Mucosa of descending colon (tissue), 3 donors: ENCODE data around the gene BCDIN3D. TPM values are rescaled to one million over a fixed set of nuclear protein-coding genes. Genes with fewer than 3 reads are reported as not detected.

ENCODE experiments used
- ATAC-seq: fragments of 200-7000 bp; cut with Tn5 transposase; one replicate; pipeline ENCODE4 v1.9.1; 2020; ENCODE audit warnings: mild to moderate bottlenecking, moderate library complexity
- DNase-seq, 3 donors: peaks; one replicate each; pipeline ENCODE4 v3.0.0-alpha.2; 2020
- H3K36me3 ChIP-seq: fragments of 200-600 bp; one replicate; pipeline ENCODE4 v1.8.0; 2021; ENCODE audit warnings: low read depth, mild to moderate bottlenecking
- H3K4me1 ChIP-seq: fragments of 200-600 bp; one replicate; pipeline ENCODE4 v1.8.0; 2021; ENCODE audit warnings: low read depth, mild to moderate bottlenecking
- H3K4me3 ChIP-seq: fragments of 200-600 bp; one replicate; pipeline ENCODE4 v1.8.0; 2021; ENCODE audit warnings: mild to moderate bottlenecking
- H3K9me3 ChIP-seq: fragments of 200-600 bp; one replicate; pipeline ENCODE4 v1.8.0; 2021; ENCODE audit warnings: mild to moderate bottlenecking
- CTCF ChIP-seq: fragments of 200-600 bp; IDR thresholded peaks from one replicate; pipeline ENCODE4 v1.8.0; 2022; ENCODE audit warnings: antibody characterized with exemption, mild to moderate bottlenecking
- intact Hi-C, 2 donors: fragments of 100-400 bp; cut with DNase I in 1 of 2; cut with micrococcal nuclease in 1 of 2; formaldehyde crosslinking; loops; one replicate each; pipeline versions ENCODE4 v1.11.0 to v1.11.1; 2022; cut with DNase I, micrococcal nuclease
- total RNA-seq, 3 donors: library from RNA; stranded (reverse); fragmentation: NEBNext Ultra II Directional in 2 of 3; extraction: Animal tissue kit (Norgen Biotek cat#: 25700) in 2 of 3; gene quantifications; one replicate each; pipeline versions ENCODE4 v1.2.1 to v1.2.4, GENCODE V29; 2021 to 2023
- donor health status: DM: no; HTN: no; CAD: no; lungs with moderate emphysema.
- donor health status: DM: no; HTN: no; CAD: no.
- donor health status: DM: no; HTN: yes; CAD: no.

Gene BCDIN3D
- total RNA-seq, 3 donors from 2014 or later: 3.0 to 5.0 (median 3.7) TPM

DNA sequence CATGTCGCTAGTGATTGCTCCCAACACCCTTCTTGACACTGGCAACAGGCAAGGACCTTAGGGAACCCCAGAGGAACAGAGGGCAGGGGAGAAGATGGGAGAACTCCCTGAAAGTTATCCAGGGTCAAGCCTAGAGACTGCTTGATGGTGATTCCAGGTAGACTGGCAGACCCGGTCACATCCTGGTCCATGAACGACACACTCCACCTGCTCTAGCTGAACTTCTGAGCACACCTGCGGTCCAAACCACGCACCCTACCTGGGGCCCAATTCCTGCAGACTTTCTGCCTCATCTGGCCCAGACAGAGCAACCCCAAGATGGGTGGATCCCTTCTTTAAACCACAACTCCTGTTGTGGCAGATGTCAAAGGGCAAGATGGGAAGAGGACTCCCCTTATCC lies 48.9 kb downstream of the BCDIN3D start:
- ATAC-seq (no peak), DNase-seq (no peak)
- no peak for TF ChIP-seq CTCF
- intact Hi-C loops: no loop called here
- no peak overlapping the region for H3K4me3 ChIP-seq
- no peaks in the 10 kb centered on the region for H3K9me3 ChIP-seq
- H3K36me3 ChIP-seq: no peaks in the 10 kb centered on the region
- no peaks in the 10 kb centered on the region for H3K4me1 ChIP-seq

DNA sequence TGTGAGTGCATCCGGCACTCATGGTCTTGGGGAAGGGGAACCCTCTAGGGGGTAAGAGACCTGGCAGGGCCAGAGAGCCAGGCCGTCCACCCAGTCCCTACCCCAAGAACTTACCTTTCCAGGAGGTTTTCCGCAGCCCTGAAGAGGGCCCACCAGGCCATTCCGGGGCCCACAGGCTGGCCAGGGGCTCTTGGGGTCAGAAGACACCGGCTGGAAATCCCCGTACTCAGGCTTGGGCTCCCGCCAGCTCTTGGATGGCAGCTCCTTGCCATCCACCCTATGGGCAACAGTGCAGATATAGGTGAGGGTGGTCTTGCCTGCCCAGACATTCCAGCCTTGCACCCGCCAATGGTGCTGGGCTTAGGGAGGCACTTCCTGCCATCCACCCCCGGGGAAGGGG lies 49.3 kb downstream of the BCDIN3D start:
- TF ChIP-seq CTCF: no peak
- Histone ChIP-seq H3K4me1 (no peaks in the 10 kb centered on the region), H3K4me3 (no peak overlapping the region), H3K9me3 (no peaks in the 10 kb centered on the region), H3K36me3 (no peaks in the 10 kb centered on the region)
- no peak for ATAC-seq
- intact Hi-C loops: no loop called here
- DNase-seq: no peak

GRCh38 chr12:49792976-49793580 lies 49.8 kb downstream of the BCDIN3D start:
- ATAC-seq (no peak), DNase-seq (no peak)
- no peaks in the 10 kb centered on the region for H3K4me1 ChIP-seq
- no peaks in the 10 kb centered on the region for H3K9me3 ChIP-seq
- intact Hi-C loops: no loop called here
- TF ChIP-seq CTCF: no peak
- no peak overlapping the region for H3K4me3 ChIP-seq
- no peaks in the 10 kb centered on the region for H3K36me3 ChIP-seq

DNA sequence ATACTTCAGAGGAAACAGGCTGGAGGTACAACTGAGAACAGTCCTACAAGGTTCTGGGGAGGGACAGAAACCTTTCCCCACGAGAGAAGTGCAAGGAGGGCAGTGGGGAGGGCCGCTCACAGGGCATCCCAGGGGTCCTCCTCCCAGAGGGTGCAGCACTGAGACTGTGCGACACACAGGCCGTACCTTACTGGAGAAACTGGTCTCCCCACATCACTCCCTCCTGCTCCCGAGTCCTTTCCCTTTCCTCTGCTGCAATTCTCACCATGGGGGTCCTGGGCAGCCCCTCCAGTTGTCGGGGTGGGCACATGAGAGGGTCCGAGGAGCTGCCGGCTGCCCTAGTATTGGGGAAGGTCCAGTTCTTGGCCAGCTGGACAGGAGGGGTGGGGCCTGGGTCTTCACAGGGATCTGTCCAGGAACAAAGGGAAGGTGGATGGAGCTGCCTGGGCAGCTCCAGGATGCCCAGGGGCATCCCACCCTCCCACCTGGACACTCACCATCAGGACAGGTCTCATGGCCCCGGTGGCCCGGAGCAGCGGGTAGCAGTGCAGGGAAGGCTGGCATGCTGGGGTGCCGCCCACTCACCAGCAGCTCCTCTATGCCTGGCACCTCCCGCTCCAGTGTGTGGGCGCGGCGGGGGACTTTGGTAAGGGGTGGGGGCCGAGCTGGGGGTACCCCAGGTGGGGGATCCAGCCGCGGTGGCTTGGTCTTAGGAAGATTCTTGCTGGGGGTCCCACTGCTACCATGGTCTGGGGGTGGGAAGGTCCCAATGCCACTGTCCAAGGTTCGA lies 50.5 kb downstream of the BCDIN3D start:
- no peak overlapping the region for H3K4me3 ChIP-seq
- intact Hi-C loops: no loop called here
- no peak for TF ChIP-seq CTCF
- no peaks in the 10 kb centered on the region for H3K4me1 ChIP-seq
- ATAC-seq (no peak), DNase-seq (no peak)
- no peaks in the 10 kb centered on the region for H3K36me3 ChIP-seq
- no peaks in the 10 kb centered on the region for H3K9me3 ChIP-seq

DNA sequence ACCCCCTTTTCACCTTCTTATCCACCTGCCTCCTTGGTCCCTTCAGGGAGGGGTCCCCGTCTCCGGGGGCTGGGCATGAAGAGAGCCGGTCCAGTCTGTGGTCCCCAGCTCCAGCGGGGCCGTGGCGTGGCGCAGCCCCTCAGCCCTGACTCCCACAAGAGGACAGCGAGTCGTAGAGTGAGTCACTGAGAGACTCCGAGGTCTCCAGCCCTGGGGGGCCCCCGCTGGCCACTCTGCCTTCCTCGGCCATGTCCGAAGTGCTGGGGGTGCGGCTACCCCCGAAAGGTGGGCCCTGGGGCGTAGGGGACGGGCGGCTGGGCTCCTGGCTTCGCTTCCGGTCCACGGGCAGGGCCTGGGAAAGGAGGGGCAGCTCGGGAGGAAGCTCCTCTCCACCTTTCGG lies 51.2 kb downstream of the BCDIN3D start:
- ATAC-seq (no peak), DNase-seq (no peak)
- H3K4me3 ChIP-seq: no peak overlapping the region
- TF ChIP-seq CTCF: no peak
- no peaks in the 10 kb centered on the region for H3K9me3 ChIP-seq
- H3K4me1 ChIP-seq: no peaks in the 10 kb centered on the region
- H3K36me3 ChIP-seq: no peaks in the 10 kb centered on the region
- intact Hi-C loops: no loop called here
